Skin epidermis (tissue), 12 donors: ENCODE results near the gene PDZRN3.

ENCODE experiments used
- H3K27ac ChIP-seq, 21 experiments: fragments of 200-600 bp; sonication (generic) in 11 of 21; one replicate each; pipeline ENCODE4 v1.5.0; 2020; ENCODE audit warnings: mild to moderate bottlenecking in 3 of 21, inconsistent platforms in 2 of 21, moderate library complexity in 2 of 21
- H3K4me3 ChIP-seq, 7 experiments: fragments of 200-600 bp; sonication (generic) in 2 of 7; one replicate each; pipeline ENCODE4 v1.5.0; 2020; ENCODE audit warnings: inconsistent platforms in 2 of 7, mild to moderate bottlenecking in 2 of 7, moderate library complexity in 1 of 7

PDZRN3 gene

DNA sequence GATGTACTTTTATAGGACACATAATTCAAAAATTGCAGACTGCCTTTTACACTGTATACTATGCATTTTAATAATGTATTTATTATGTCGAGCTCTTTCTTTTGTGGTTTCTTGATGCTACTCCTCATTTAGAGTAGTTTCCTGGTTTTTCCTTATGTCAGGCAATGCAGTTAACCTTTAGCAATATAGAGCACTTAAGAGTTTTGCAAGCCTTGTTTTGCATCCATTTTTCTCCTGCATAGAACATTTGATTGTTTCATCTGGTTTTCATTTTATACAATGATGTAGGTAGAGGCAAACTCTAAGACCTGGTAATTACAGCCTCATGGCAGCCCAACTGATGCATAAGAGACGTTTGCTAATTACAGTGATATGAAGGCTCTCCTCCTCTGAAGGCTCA lies 86.3 kb downstream of the PDZRN3 start:
- Histone ChIP-seq H3K27ac (no peak overlapping the region), H3K4me3 (no peak overlapping the region)

DNA sequence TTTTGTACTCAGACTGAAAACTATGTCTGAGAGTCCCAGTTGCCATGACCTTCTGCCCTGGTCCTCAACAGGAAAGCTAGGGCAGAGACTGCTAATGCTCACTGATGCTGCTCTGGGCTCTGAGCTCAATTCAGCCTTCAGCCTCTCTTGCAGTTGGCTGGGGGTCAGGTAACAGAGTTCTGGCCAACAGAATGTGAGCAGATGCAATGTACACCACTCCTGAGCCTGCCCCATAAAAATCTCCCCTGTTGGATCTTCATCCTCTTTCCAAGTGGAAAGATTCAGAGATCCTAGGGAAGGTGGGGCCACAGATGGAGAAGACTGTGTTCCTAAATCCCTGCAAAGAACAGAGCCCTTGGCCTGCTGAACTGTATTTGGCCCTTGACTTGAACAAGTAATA lies 87.8 kb downstream of the PDZRN3 start:
- H3K4me3 ChIP-seq: no peak overlapping the region
- no peak overlapping the region for H3K27ac ChIP-seq

GRCh38 chr3:73536336-73536895 lies 88.3 kb downstream of the PDZRN3 start:
- H3K27ac ChIP-seq: no peak overlapping the region
- H3K4me3 ChIP-seq: no peak overlapping the region

DNA sequence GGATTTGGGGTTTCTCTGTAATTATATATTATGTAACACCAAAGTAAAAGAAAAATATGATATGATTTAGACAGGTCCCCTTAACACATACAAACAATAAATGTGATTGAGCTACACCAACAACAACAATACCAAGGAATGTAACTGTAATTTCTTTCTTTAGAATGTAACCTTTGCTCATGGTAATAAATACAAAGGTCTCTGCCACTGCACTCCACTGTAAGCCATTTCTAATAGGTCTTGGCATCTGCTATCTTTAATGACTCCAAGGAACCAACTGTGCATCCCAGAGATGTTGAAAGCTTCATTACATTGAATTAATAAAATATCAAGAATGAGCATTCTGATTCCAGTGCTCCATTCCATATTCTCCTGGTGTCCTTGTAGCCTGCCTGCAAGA lies 88.8 kb downstream of the PDZRN3 start:
- H3K27ac ChIP-seq: no peak overlapping the region
- no peak overlapping the region for H3K4me3 ChIP-seq

GRCh38 chr3:73535137-73535536 lies 89.6 kb downstream of the PDZRN3 start:
- H3K4me3 ChIP-seq: no peak overlapping the region
- no peak overlapping the region for H3K27ac ChIP-seq

- Histone ChIP-seq H3K4me3 (no peak overlapping the region), H3K27ac (no peak overlapping the region)
Measured at GRCh38 chr3:73530022-73530396, 94.7 kb downstream of the PDZRN3 start.

- Histone ChIP-seq H3K4me3 (no peak overlapping the region), H3K27ac (no peak overlapping the region)
Measured at GRCh38 chr3:73529308-73530021, 95.3 kb downstream of the PDZRN3 start.

DNA sequence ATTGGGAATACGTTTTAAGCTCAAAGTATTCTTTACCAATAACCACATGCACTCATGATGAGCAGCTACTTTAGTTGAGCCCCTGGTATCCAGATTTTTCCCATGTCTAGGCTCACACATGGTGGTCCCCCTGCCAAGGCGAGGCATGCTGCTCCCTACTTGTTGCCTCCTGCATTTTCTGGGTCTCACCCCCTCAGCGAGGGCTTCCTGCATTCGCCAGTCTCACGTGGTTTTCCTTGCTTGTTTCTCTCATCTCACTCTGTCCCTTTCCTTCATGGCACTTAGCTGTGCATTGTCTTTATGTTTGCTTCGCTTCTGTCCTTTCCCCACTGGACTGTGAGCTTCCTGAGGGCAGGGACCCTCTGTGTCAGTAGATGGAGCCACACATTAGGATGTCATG lies 99.2 kb downstream of the PDZRN3 start:
- Histone ChIP-seq H3K4me3 (no peak overlapping the region), H3K27ac (no peak overlapping the region)

GRCh38 chr3:73523661-73524060 lies 101.1 kb downstream of the PDZRN3 start:
- H3K27ac ChIP-seq: no peak overlapping the region

GRCh38 chr3:73521734-73522336 lies 102.9 kb downstream of the PDZRN3 start:
- H3K27ac ChIP-seq: peak overlapping the region in 3 of 21 experiments; percentile 14 to 50 (median 36)
- H3K4me3 ChIP-seq: no peak overlapping the region

More at GRCh38 chr3:73523661-73524060, 101.1 kb downstream of the PDZRN3 start:
- H3K4me3 ChIP-seq: no peak overlapping the region

DNA sequence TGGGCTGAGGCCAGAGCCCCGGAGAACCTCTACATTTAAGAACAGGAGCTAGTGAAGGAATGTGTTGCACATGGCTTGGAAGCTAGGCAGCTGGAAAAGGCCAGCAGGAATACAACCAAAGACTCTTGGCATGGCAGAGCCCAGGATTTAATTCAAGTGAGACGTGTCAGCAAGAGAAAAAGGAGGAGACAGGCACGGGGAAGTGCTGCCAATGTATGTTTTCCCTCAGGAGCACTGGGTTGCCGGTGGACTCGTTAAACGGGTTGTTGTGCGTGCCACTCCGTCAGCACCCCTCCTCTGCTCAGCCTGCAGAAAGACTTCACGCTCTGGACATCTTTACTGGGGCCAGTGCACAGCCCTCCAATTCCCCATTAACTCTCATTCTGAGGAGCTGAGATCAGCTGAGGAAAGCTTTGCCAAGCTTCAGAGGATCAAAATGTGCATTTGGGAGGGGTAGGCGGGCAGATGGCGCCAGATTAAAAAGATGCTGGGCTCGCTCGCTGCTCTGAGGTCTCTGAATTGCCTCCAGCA lies 103.7 kb downstream of the PDZRN3 start:
- Histone ChIP-seq H3K27ac (peak overlapping the region in 8 of 21 experiments; percentile 8 to 58 (median 43)), H3K4me3 (no peak overlapping the region)

- H3K27ac ChIP-seq: no peak overlapping the region
- no peak overlapping the region for H3K4me3 ChIP-seq
Measured at GRCh38 chr3:73516631-73517030, 108.1 kb downstream of the PDZRN3 start.

DNA sequence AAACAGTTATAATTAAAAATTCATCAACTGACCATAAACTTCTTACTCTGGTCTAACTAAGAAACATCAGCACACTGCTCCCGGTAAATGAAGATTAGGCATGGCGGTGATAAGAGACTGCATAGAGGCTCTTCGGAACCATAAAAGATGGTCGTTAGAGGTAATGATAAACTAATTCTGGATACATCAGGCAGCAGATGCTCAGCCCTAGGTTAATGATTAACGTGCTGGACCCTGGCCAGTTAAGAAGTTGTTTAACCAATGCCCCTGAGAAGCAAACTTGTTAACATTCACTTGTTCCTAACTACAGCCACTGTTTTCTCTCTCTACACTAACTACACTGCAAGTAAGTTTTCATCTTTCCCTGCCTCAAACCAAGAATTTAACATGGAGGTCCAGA lies 111.5 kb downstream of the PDZRN3 start:
- no peak overlapping the region for H3K27ac ChIP-seq
- no peak overlapping the region for H3K4me3 ChIP-seq

DNA sequence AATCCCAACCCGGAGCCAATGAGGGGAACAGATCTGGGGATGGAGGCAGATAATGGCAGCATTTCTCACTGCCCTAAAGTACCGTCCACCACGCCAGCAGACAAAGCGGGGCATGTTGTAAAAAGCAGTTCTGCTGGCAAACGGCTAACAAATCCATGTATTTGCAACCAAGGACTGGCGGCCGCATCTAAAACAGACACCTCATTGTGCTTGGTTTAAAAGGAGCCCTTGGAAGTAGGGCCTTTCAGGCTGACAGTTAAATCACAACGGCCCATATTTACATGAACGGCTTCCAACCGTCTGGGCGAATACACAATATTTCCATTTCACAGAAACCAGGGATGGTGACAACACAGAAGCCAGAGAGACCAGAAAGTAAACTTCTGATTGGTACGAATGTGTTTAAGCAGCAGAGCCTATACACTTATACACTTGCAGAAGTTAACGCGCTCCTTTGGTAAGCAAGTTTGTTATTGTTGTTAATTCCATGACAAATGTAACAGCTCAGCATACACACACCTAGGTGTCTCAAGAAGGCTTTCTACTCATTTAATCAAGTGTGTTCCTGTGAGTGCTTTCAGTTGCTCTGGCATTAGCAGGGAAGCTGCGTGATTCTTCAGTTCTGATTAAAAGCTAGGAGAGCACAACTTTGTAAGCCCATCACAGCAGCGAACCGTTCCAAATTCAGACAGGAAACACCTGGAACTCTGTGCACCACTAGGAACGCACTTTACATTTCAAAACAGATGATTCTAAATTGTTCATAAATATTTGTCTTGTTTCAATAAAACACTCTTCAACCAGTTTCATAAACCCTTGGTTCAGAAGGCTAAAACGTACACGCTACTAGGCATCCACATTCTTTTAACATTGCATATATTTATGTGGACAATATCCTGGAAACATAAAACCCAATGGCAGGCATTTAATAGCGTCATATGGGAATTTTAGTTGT lies 112.9 kb downstream of the PDZRN3 start:
- Histone ChIP-seq H3K4me3 (no peak overlapping the region), H3K27ac (peak overlapping the region in 1 of 21 experiments; percentile 13)

DNA sequence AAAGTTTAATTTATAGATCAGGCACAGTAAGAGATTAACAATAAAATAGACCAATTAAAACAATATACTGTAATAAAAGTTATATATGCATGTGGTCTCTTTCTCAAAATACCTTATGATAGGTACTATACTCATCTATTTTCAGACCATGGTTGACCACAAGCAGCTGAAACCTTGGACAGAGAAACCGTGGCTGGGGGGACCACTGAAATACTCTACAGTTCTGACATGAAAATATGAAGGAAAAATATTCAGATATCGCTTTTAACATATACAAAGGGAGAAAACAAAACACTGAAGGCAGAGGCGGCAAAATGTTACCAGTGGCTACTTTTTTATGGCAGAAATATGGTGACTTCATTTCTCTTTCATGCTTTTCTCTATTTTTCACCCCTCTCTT lies 114.0 kb downstream of the PDZRN3 start:
- H3K4me3 ChIP-seq: no peak overlapping the region
- no peak overlapping the region for H3K27ac ChIP-seq

- H3K27ac ChIP-seq: no peak overlapping the region
Measured at GRCh38 chr3:73510334-73510733, 114.4 kb downstream of the PDZRN3 start.

GRCh38 chr3:73509816-73510215 lies 114.9 kb downstream of the PDZRN3 start:
- H3K27ac ChIP-seq: peak overlapping the region in 3 of 21 experiments; percentile 16 to 44 (median 40)
- H3K4me3 ChIP-seq: no peak overlapping the region

More at GRCh38 chr3:73510334-73510733, 114.4 kb downstream of the PDZRN3 start:
- no peak overlapping the region for H3K4me3 ChIP-seq

DNA sequence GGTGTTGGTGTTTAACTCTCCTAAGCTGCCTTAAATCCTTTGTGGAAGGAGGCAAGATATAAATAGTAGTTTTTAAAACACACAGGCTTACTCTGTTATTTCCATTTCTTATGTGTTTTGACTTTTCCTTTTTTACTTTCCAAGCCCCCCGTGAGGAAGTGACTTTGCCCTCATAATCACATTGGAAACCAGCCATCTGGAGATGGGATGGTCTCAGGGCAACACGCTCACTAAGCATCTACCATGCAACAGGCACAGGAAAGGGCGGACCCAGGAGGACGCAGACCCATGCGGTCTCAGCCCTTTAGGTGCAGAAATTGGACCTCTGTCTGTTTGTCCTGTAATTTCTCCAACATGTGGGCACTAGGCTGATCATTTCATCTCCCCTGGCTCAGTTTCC lies 115.7 kb downstream of the PDZRN3 start:
- H3K27ac ChIP-seq: peak overlapping the region in 1 of 21 experiments; percentile 40
- H3K4me3 ChIP-seq: no peak overlapping the region

- Histone ChIP-seq H3K27ac (no peak overlapping the region), H3K4me3 (no peak overlapping the region)
Measured at GRCh38 chr3:73508330-73508954, 116.3 kb downstream of the PDZRN3 start.
